ENCODE measurements around the gene IHH.
A peak's percentile ranks its signal among the peaks of the same experiment; 100 is the strongest.

IHH gene

DNA sequence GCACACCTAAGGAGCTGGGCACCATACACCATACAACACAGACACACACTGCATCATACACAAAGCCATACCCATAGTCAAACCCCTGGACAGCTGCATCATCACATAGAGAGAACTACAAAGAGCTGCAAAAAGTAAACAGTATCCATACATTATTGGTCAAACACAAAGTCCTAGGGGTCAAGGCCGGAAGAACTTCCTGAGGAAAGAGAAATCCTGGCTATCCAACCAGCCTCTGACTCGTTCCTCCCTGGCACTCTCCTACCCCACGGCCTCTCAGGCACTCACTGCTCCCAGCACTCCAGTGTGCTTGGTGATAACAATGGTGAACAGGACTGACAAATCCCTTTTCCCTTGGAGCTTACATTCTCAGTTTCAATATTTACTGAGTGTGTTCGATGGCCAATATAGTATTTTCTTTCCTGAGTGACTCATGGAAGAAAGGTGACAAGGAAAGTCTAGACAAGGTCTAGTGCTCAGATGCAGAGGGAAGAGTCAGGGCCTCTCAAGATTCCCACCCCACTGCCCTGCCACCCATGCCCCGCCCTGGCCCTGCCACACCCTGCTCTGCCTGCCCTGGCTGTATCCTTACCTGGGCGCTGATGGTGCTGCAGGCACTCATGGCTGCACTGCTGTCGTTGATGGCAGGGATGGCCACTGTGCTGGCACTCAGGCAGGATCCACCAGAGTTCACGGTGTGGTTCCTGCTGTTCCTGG, 22.8 kb downstream of the IHH start:
- no peak for DNase-seq (ENCODE audit: low read depth)

DNA sequence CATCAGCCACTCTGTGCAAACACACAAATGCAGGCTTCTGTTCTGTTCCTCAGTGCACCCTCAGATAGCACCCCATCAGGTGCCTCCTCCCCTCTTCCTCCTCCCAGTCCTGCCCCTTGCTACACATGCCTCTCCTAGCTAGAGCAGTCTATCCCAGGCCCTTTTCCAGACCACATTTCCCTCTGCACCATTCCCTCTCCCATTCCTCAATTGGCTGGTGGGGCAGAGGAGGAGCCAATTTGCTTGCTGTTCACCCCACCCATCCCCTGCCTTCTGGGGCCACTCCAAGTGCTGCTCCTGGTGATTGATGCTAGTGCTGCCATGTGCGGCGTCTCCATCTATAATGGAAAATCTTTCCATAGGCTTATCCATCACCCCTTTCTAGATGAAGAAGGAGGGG, 24.8 kb downstream of the IHH start:
- DNase-seq (ENCODE audit: low read depth): no peak

DNA sequence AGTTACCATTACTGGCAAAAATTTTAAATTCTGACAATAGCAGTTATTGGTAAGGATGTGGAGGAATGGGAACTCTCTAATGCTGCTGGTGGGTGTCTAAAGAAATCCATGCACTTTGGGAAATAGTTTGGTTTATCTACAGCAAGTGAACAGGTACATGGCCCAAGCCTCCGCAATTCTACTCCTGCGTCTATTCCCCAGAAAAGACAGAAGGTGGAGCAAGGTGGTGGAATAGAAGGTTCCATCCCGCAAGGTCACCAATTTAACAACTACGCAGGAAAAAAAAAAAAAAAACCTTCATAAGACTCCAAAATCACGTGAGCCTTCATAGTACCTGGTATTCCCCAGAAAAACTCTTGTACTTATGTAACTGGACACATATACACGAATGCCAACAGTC, 25.9 kb downstream of the IHH start:
- DNase-seq (ENCODE audit: low read depth): no peak

DNA sequence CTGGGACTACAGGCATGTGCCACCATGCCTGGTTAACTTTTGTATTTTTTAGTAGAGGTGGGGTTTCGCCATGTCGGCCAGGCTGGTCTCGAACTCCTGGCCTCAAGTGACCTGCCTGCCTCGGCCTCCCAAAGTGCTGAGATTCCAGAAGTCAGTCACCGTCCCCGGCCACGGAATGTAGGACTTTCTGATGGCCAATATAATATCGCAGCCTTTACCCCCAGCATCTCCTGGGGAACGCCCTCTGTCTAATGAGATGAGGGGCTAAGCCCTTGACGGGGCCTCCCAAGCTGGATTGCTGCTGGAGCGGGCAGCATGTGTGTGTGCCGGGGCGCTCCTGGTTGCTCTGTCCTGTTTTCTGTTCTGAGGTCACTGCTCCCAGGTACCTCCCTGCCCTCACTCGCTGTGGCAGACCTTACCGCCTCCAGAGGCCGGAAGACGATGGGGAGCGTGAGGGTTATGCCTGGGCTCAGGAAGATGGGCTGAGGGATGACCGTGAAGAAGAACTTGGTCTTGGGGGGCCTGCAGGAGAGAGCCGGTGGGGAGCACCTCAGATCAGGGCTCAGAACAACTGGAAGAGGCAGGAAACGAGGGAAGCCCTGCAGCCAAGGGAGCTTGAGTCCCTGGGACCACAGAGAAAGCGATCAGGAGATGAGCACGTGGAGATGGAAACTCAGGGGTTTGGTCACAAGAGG, 28.5 kb downstream of the IHH start:
- no peak for DNase-seq (ENCODE audit: low read depth)

DNA sequence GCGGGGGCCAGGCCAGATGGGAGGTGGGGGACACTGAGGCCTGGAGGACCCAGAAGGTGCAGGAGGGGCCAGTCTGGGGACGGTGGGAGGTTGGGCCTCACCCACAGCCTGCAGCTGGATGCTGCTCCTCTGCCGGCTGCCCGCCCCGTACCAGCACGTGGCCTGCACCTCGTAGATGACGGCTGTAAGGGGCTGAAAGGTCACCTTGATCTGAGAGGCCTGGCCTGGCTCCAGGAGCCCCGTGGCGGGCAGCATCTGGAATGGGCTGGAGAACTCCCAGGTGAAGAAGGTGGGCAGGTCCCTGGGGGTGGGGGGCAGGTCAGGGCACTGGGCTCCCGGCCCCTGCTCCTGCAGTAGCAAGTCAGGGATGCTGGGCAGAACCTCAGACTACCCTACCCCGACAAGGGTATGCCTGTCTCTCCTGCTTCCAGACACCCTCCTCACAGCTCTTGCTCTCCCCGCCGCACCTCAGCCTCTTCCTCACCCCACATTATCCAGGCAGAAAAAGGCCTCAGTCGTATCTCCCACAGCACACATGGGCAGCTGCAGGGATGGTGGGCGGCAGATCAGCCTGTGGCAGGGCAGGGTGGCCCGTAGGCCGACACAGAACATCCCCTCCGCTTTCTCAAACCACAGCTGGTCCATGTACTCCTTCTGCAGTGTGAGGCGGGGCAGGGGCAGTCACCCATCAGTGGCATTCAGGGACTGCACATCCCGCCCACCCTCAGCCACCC, 29.5 kb downstream of the IHH start:
- no peak for DNase-seq (ENCODE audit: low read depth)

DNA sequence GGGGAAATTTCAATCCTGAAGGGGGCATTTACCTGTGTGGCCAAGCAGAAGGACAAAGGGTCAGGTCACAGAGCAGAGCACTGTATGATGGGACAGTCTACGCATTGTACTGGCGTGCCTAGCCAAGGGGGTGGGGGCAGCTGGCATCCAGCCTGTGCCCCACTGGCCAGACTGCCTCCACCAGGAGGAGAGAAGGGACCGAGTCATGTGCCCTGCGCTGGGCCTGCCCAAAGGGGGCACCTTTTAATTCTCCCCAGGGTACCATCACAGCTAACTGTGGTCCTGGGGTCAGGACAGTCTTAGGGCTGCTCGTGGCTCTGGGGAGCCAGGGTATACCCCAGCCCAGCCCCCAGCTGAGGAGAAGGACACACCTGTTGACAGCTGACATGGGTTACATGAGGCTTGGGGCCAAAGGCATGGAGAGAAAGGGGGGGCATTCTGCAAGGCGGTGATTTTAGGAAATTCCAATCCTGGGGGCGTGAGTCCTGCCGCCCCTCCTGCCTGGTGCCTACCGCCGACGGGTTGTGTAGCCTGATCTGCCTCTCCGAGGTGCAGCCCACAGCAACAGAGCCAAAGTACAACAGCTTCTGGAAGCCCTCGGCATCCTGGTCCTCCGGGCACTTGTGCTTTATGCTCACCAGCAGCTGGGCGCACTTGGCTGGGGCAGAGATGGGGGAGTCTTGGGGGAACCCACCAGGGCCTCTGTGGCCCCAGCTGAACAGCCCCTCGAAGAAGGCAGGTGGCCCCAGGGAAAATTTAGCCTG, 30.4 kb downstream of the IHH start:
- no peak for DNase-seq (ENCODE audit: low read depth)

DNA sequence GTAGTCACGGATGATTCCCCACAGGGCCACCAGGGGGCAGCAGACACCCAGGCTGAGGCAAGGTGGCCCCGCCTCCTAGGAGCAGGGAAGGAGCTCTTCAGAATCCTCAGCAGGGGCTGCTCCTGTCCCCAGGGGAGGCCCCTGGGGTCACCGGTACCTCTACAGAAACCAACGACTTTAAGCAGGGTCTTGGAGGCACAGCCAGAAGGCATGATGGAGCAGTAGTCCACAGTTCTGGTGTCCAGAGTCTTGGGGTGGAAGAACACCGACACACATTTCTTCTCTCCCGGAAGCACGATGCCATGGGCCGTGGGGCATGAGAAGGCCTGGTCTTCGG, 30.9 kb downstream of the IHH start:
- peak; percentile 53 for DNase-seq (ENCODE audit: low read depth)

DNA sequence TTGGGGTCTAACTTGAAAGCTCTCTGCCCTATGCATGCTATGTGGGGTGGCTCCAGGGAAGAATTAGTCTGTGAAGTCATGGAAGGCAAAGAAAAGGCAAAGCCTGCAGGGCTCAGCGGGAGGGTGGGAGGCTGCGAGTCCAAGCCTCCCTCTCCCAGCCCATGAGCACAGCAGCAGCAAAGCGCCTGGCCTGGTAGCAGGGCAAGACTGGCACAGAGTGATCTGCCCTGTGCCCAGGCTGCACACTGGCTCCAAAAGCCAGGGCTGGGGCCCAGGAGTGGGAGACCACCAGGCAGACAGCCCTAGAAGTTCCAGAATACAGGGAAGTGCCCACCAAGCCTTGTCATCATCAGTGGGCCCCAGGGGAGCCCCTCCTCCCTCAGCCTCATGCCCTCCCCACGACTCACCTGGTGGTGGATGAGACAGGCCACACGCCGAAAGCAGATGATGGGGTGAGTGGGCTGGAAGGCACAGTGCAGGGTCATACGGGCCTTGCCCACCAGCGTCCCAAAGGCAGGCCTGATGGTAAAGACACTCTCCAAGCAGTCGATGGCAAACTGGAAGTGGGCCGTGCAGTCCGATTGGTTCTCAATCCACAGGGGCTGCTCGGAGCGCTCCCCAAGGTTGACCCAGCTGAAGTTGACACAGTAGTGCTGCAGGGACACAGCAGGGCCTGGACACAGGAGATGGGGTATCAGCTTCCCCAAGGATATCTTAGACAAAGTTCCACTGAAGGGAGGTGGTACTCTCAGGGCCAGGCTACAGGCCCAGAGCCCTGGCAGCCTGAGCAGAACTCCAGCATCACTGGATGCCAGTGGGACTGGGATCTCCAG, 31.5 kb downstream of the IHH start:
- DNase-seq (ENCODE audit: low read depth): no peak

DNA sequence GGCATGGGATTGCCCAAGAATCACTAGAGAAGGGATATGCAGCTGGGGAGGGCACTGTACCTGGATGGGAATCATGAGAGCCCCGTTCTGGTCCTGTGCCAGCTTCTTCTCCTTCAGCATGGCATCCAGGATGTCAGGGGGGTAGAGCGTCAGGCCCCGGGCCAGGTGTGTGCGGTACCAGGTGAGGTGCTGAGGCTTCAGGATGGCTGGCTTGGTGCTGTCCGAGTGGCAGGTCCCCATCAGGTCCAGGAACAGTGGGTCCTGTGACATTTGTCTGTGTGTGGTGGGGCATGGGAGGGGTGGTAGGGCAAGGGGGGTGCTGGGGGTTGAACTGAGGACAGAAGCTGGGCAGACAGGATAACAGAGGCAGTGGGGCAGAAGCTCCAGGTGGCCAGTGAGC, 32.6 kb downstream of the IHH start:
- DNase-seq (ENCODE audit: low read depth): no peak

DNA sequence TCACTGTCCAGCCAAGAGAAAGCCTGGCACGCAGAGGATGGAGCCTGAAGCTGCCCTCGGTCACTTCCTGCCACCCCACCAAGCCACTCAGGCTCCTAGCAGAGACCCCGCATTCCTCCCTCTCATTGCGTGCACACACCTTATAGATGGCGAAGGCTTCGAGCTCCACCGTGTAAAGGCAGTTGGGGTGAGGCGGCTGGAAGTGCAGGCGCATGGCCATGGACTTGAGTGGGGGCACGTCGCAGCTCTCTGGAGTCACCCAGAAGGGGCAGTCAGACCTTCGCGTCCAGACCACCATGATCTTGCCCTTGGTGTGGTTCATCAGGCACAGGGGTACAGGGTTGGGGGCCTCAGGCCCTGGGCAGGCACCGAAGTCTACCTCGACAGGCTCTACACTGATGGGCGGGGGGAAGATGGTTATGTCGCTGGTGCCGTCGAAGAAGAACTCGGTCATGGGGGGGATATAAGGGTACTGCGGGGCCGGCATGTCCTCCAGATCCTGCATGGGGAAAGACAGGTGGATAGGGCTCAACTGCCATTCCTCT, 33.1 kb downstream of the IHH start:
- no peak for DNase-seq (ENCODE audit: low read depth)

DNA sequence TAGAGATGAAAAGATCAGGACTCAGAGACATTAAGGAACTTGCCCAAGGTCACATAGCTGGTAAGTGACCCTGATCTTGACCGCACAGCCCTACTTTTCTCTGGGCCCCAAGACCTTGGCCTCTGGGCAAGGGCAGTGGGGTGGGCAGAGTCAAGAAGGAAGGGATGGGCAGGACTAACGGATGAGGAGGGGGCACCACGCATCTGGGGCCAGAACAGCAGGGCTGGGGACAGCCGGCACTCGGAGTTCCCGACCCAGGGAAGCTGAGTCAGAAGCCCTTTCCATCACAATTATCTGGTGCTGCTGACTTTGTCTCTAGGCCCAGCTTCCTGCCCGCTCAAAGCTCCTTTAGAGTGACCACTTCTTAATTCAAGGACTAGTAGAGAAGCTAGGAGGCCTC, 33.8 kb downstream of the IHH start:
- DNase-seq (ENCODE audit: low read depth): no peak

DNA sequence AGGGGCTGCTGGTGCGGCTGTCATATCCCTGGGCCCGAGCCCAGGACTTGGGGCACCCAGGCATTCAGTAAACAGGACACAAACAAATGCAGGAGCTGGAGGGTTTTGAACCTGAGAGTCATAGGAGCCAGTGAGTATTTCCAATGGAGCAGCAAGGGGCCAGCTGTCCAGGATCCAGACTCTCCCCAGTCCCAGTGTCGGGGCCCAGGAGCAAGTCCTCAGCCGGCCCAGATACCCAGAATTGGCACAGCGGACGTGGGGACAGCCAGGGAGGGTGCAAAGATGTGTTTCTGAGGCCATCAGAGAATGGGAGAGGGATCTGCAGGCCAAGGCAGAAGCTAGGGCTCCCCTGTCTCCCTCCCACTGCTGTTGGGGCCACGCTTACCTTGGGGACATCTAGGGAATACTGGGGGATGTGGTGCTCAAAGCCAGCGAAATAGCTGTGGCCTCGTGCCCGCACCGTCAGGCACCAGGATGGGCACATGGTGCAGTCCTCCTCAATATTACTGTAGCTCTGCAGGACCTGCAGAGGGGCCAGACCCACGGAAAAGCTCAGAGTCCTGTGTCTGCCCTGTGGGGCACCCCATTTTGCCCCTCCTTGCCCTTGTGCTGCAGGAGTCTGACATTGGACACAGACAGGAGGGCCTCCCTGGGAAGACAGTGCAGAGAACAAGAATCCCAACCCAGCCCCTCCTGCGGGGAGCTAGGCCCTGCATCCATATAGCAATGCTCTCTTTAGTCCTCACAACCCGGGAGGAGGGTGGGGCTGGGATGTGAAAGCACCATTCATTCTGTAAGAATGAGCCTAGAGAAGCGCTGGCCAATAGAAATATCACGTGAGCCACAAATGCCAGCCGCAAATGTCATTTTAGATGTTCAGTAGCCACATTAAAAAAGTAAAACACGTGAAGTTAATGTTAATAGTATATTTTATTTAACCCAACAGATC, 34.8 kb downstream of the IHH start:
- DNase-seq (ENCODE audit: low read depth): no peak

DNA sequence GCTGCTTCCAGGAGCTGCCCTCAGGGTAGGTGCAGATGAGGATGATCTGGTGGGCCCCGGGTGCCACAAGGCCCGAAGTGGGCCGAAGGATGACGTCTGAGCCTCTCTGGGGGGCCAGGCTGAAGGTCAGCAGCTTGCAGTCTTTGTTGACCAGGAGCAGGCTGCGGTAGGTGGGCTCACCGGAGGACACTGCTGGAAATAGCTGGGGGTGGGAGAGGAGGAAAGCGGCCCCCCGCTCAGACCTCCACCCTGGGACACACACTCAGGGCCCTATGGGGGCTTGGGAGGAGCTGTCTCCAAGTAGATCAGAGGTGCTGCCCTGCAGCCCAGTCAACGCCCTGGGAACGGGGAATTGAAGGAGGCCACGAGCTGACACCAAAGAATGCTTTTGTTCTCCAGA, 36.7 kb downstream of the IHH start:
- DNase-seq (ENCODE audit: low read depth): no peak

DNA sequence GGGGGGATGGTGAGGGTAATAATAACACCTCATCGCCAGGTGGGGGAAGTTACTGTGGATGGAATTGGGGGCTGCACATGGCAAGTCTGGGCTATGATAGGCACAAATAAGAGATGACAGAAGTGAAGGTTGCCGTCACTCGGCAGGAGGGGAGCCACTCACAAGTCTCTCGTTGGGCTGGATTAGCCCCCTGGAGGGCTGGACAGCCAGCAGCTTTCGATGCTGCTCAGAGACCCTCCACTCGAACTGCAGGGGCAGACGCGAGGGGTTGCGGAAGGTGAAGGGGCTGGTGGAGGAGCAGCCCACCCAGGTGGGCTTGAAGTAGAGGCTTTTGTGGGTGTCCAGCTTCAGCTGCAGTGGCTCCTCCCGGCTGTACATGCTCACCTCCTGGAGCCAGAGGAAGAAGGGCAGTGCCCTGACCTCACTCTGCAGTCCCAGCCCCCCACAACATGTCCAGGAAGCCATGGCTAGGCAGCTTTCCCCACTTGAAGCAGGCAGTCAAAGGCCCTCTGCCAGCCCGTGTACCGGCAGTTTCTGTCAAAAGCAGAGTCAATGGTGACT, 37.6 kb downstream of the IHH start:
- DNase-seq (ENCODE audit: low read depth): no peak

DNA sequence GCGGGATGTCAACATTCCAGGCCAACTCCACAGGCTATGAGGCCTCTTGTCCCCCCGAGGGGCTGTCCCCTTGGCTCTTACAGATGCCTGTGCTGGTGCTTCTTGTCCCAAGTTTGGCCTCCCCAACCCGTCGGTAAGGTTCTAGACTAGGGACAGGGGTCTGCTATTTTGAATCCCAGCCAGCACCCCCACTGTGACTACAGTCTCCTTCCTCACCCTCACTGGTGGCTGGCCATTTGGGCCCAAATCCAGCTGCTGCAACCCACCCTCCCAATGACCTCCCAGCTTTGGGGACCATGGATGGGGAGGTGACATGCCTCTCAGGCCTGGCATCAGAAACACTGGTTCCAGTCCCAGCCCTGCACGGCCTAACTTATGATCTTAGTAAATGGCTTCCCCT, 38.1 kb downstream of the IHH start:
- no peak for DNase-seq (ENCODE audit: low read depth)

DNA sequence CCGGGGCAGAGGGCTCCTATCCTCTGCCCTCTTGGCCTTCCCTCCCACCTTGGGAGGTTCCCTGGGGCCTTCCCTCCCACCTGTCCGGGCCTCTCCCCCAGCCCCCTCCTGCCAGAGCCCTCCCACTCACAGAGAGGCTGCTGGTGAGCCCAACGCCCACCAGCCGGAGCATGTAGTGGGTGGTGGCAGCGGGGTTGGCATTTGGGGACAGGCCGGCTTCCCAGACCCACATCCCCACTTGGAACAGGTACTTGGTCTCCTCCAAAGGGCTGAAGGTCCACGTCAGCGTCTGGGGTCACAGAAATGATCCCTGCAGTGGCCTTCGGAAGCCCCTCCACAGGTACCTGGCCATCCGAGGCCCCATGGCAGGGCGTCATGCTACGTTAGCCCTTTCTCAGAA, 38.7 kb downstream of the IHH start:
- no peak for DNase-seq (ENCODE audit: low read depth)

DNA sequence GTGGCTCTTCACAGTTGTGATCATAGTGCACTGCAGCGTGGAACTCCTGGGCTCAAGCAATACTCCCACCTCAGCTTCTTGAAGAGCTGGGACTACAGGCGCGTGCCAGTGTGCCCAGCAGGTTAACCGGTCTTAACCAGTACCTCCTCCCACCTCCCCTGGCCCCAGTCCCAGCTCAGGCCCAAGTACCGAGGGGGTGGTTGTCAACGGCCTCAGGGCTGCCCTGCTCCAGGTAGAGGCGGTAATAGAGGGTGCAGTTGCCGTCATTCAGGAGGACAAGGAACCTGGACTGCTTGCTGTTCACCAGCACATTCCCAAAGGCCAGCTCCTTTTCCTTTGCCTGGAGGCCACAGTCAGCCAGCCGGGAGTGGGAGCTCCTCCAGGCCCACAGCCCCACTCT, 39.1 kb downstream of the IHH start:
- DNase-seq (ENCODE audit: low read depth): no peak

DNA sequence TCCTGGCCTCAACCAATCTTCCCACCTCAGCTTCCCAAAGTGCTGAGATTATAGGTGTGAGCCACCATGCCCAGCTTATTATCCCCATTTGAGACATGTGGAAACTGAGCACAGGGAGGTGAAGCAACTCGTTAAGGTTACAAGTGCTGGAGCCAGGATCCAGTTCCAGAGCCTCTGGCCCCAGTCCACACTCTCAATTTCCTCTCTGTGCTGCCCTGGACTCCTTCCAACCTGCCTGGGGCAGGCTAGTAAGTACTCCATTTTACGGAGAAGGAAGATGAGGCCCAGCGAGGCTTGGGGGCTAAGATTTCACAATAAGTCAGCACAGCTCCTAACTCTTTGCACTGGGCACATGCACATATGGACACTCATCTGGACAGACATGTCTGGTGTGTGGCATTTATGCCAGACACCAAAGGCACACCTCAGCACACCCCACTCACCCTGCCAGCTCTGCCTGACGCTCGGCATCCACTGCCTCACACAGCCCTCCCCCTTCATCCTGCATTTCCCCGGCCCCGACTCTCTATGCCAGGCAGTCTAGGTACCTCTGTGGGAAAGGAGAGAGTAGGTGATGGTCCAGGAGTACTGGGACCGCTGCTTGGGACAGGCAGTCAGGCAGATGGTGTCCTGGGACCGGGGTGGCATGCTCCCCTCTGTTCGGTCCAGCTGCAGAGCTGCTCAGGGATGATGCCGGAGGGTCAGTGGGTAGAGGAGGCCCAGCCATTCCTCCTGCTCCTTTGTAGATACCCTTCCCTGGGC, 39.9 kb downstream of the IHH start:
- no peak for DNase-seq (ENCODE audit: low read depth)

DNA sequence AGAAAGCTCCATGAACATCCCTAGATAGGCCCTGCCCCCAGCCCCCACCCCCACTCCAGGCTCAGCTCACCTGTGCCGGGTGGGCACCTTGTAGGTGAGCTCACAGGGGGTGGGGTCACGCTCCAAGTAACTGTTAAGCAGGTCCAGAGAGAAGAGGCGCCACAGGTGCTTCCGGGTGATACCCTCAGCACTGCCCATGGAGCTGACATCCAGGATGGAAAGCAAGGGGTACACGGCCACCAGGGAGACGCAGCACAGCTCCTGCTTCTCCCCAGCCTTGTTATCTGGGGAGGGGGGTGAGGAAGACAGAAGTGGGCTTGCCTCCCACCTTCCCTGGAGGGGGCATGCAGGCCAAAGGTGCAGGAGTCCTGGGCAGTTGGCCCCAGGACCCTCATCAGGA, 41.3 kb downstream of the IHH start:
- DNase-seq (ENCODE audit: low read depth): no peak

Data from amniotic epithelial cell (primary cell).